Loucy (cell line): ENCODE results near the gene PLAAT2.
"Not testable (repeated sequence)": the region's sequence is repeated elsewhere in the genome, so short reads cannot be mapped to it uniquely, and the experiment has no call there.

Experiments used
- H2AFZ ChIP-seq: fragments of 200-600 bp; sonication (generic); 2 replicates; pipeline ENCODE4 v1.6.0; 2016; ENCODE audit warnings: antibody characterized with exemption, mild to moderate bottlenecking, low read length, moderate library complexity
- H3F3A ChIP-seq: fragments of 200-600 bp; 2 replicates; pipeline ENCODE4 v1.6.0; 2016; ENCODE audit warnings: antibody characterized with exemption, low read depth, mild to moderate bottlenecking
- H3K27me3 ChIP-seq: fragments of 200-600 bp; sonication (generic); 2 replicates; pipeline ENCODE4 v1.6.1; 2014; ENCODE audit warnings: low read length, mild to moderate bottlenecking; ENCODE audit not compliant: insufficient read depth, poor library complexity, severe bottlenecking
- H3K36me3 ChIP-seq: fragments of 200-600 bp; sonication (generic); 2 replicates; pipeline ENCODE4 v1.6.1; 2016; ENCODE audit warnings: low read length; ENCODE audit not compliant: insufficient read depth
- H3K4me1 ChIP-seq: fragments of 200-600 bp; sonication (generic); 2 replicates; pipeline ENCODE4 v1.5.1; 2014; ENCODE audit warnings: low read length, mild to moderate bottlenecking; ENCODE audit not compliant: insufficient read depth, poor library complexity, severe bottlenecking
- H3K4me2 ChIP-seq: fragments of 200-600 bp; sonication (generic); 2 replicates; pipeline ENCODE4 v1.6.0; 2014; ENCODE audit warnings: antibody characterized with exemption, low read length, low read depth, mild to moderate bottlenecking; ENCODE audit not compliant: poor library complexity, severe bottlenecking
- H3K4me3 ChIP-seq: fragments of 200-600 bp; sonication (generic); 2 replicates; pipeline ENCODE4 v1.5.1; 2014; ENCODE audit warnings: low read length, mild to moderate bottlenecking, mixed read lengths; ENCODE audit not compliant: poor library complexity, severe bottlenecking
- H3K79me2 ChIP-seq: fragments of 200-600 bp; sonication (generic); 2 replicates; pipeline ENCODE4 v1.6.1; 2014; ENCODE audit warnings: low read length; ENCODE audit not compliant: insufficient read depth
- H3K9ac ChIP-seq: fragments of 200-600 bp; sonication (generic); 2 replicates; pipeline ENCODE4 v1.6.0; 2014; ENCODE audit warnings: mild to moderate bottlenecking, low read depth, low read length, moderate library complexity; ENCODE audit not compliant: poor library complexity, severe bottlenecking
- H3K9me2 ChIP-seq: fragments of 200-600 bp; sonication (generic); replicated peaks from 2 replicates; pipeline ENCODE4 v1.6.1; 2016; ENCODE audit warnings: low read depth, low read length, mixed read lengths
- H3K9me3 ChIP-seq: fragments of 200-600 bp; sonication (generic); 2 replicates; pipeline ENCODE4 v1.6.1; 2014; ENCODE audit warnings: mild to moderate bottlenecking, antibody characterized with exemption, low read length, low read depth; ENCODE audit not compliant: insufficient read depth
- H4K20me1 ChIP-seq: fragments of 200-600 bp; sonication (generic); 2 replicates; pipeline ENCODE4 v1.6.0; 2014; ENCODE audit warnings: antibody characterized with exemption, low read length, mild to moderate bottlenecking; ENCODE audit not compliant: insufficient read depth, poor library complexity, severe bottlenecking
- CTCF ChIP-seq: fragments of 200-600 bp; sonication (generic); conservative IDR thresholded peaks from 2 replicates; pipeline ENCODE4 v1.5.1; 2014; ENCODE audit warnings: mild to moderate bottlenecking, antibody characterized with exemption, low read length
- EZH2phosphoT487 ChIP-seq: fragments of 200-600 bp; IDR thresholded peaks from 2 replicates; pipeline ENCODE4 v1.6.1; 2018; ENCODE audit warnings: antibody characterized with exemption, mild to moderate bottlenecking, moderate library complexity, borderline replicate concordance

PLAAT2 gene

DNA sequence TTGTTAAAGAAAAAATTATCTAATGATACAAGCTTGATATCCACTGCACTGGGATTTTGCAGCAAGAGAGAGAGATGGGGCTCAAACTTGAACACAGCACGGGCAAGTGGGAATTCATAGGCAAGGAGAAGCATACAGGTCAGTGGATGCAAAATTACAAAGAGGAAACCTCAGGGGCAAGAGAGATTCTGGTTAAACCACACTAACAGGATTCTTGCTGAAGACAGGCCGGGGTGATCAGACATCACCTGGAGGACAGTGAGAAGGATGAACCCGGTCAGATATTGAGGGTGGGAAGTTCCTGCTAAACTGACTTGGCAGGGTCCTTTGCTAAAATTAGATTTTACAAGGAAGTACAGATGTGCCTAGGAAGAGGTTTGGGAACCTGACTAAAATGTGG, 29.1 kb downstream of the PLAAT2 start:
- Histone ChIP-seq H3K27me3 (no peaks in the 10 kb centered on the region), H3K9me2 (no peaks in the 10 kb centered on the region), H3K4me3 (no peak overlapping the region), H4K20me1 (no peaks in the 10 kb centered on the region), H3F3A (no peaks in the 10 kb centered on the region), H2AFZ (no peak overlapping the region), H3K4me2 (peak overlapping the region; percentile 14), H3K9me3 (no peaks in the 10 kb centered on the region), H3K4me1 (peaks cover 82% of the 10 kb centered on the region), H3K36me3 (no peaks in the 10 kb centered on the region), H3K79me2 (no peaks in the 10 kb centered on the region), H3K9ac (no peak overlapping the region)
- TF ChIP-seq EZH2phosphoT487 (no peak), CTCF (no peak)

- no peaks in the 10 kb centered on the region for H3K27me3 ChIP-seq
- H2AFZ ChIP-seq, result peak overlapping the region; percentile 21; the same call in 1 of the 2 replicates
- H3K36me3 ChIP-seq, result no peaks in the 10 kb centered on the region
- H3K4me1 ChIP-seq, result peaks cover 87% of the 10 kb centered on the region
- TF ChIP-seq EZH2phosphoT487, result no peak
- no peaks in the 10 kb centered on the region for H4K20me1 ChIP-seq
- no peak overlapping the region for H3K4me3 ChIP-seq
- H3K9me3 ChIP-seq, result no peaks in the 10 kb centered on the region
- H3K79me2 ChIP-seq, result no peaks in the 10 kb centered on the region
- no peaks in the 10 kb centered on the region for H3F3A ChIP-seq
- H3K9ac ChIP-seq, result peak overlapping the region; percentile 28
- H3K9me2 ChIP-seq, result no peaks in the 10 kb centered on the region
- peak overlapping the region; percentile 71 for H3K4me2 ChIP-seq
Measured at GRCh38 chr11:63532799-63533475, 30.2 kb downstream of the PLAAT2 start.

GRCh38 chr11:63532117-63532516, 31.1 kb downstream of the PLAAT2 start:
- Histone ChIP-seq H3K9ac (peak overlapping the region; percentile 56), H3K4me1 (peaks cover 86% of the 10 kb centered on the region)

DNA sequence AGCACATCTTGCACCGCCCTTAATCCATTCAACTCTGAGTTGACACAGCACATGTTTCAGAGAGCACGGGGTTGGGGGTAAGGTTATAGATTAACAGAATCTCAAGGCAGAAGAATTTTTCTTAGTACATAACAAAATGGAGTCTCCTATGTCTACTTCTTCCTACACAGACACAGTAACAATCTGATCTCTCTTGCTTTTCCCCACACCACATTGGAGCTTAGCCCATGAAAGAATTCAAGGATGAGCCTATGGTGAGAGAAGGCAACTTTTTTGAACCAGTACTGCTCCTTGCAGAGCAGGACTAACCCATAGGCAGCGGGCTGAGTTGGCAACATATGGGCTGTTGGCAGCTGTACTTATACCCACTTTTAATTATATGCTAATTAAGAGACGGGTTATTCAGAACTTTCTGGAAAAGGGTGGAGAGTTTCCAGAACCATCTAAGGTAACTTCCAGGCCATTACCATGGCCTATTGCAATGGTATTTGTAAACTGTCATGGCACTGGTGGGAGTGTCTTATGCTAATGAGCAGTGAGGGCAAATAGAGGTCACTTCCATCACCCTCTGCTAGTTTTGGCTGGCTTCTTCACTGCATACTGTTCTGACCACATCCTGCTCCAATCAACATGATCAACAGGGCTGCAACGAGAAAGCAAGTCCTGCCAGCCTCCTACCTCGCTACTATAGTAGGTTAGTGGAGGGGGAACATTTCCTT, 31.9 kb downstream of the PLAAT2 start:
- H3K36me3 ChIP-seq, H4K20me1 ChIP-seq, H2AFZ ChIP-seq, H3K9me3 ChIP-seq, H3K9me2 ChIP-seq, H3K79me2 ChIP-seq, H3K27me3 ChIP-seq, H3F3A ChIP-seq: not testable (repeated sequence)
- Histone ChIP-seq H3K4me3 (peak overlapping the region; percentile 58), H3K4me1 (peaks cover 78% of the 10 kb centered on the region), H3K9ac (peak overlapping the region; percentile 56), H3K4me2 (peak overlapping the region; percentile 71)

More at GRCh38 chr11:63532117-63532516, 31.1 kb downstream of the PLAAT2 start:
- H3F3A ChIP-seq, result no peaks in the 10 kb centered on the region
- H3K36me3 ChIP-seq, result no peaks in the 10 kb centered on the region
- no peaks in the 10 kb centered on the region for H3K9me3 ChIP-seq
- H3K4me2 ChIP-seq, result peak overlapping the region; percentile 71
- H3K9me2 ChIP-seq, result no peaks in the 10 kb centered on the region
- no peaks in the 10 kb centered on the region for H4K20me1 ChIP-seq
- H3K27me3 ChIP-seq, result no peaks in the 10 kb centered on the region
- H3K79me2 ChIP-seq, result no peaks in the 10 kb centered on the region
- no peak overlapping the region for H2AFZ ChIP-seq
- TF ChIP-seq EZH2phosphoT487 (no peak), CTCF (no peak)
- H3K4me3 ChIP-seq, result peak overlapping the region; percentile 58
